ENCODE data around the gene PLIN5.
"Not testable (repeated sequence)": the region's sequence is repeated elsewhere in the genome, so short reads cannot be mapped to it uniquely, and the experiment has no call there.

PLIN5 gene

DNA sequence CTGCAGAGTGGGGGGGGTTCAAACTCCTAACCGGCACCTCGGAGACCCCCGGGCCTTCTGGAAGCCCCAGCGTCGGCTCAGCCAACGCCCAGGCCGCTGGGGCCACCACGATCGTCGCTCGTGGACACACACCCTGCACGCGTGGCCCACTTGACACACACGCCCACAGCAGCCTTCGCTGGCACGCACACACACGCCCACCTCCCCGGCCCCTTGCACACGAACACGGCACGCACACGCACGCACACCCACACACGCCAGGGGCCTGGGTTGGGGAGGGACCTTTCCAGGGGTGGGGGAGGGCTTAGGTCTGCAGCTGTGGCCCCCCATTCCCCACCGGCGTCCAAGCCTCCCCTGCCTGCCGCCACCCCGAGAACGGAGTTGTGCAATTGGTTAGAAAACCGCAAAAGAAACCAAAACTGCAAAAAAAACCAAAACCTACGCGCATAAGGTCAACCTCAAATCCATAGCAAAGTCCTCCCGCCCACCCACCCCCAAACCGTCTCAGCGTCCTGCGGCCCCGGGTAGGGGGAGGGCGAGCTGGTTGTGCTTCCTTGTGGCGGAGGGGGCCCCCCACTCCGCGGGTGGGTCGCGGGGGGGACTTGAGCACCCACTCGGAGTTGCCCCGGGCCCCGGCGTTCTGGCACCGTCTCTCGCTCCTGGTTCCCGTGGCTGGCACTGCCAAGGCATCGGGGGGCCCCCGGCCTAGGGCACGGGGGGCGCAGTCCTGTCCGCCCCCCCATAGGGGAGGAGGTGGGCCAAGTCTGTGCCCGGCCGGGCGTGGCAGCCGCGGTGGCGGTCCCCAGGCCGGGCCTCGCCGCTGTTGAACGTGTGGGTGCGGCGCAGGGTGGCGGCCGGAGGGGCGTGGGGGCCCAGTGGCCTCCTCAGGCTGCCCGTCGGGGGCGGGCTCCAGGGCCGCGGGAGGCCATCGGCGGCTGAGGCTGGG is 8.1 kb upstream of the PLIN5 start:
- no peak for DNase-seq (ENCODE audit: low read depth)
- TF ChIP-seq, protein P1, sequence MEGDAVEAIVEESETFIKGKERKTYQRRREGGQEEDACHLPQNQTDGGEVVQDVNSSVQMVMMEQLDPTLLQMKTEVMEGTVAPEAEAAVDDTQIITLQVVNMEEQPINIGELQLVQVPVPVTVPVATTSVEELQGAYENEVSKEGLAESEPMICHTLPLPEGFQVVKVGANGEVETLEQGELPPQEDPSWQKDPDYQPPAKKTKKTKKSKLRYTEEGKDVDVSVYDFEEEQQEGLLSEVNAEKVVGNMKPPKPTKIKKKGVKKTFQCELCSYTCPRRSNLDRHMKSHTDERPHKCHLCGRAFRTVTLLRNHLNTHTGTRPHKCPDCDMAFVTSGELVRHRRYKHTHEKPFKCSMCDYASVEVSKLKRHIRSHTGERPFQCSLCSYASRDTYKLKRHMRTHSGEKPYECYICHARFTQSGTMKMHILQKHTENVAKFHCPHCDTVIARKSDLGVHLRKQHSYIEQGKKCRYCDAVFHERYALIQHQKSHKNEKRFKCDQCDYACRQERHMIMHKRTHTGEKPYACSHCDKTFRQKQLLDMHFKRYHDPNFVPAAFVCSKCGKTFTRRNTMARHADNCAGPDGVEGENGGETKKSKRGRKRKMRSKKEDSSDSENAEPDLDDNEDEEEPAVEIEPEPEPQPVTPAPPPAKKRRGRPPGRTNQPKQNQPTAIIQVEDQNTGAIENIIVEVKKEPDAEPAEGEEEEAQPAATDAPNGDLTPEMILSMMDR (IDR thresholded peaks at IDR 0.05; ENCODE audit: low read depth, low read length, missing control alignments) = no peak
- in situ Hi-C loops (cut with HindIII; ENCODE audit: low sequenced_read_pairs) = no loop called here
- no peak overlapping the region for H3K4me3 ChIP-seq (ENCODE audit: low read depth, low read length)

DNA sequence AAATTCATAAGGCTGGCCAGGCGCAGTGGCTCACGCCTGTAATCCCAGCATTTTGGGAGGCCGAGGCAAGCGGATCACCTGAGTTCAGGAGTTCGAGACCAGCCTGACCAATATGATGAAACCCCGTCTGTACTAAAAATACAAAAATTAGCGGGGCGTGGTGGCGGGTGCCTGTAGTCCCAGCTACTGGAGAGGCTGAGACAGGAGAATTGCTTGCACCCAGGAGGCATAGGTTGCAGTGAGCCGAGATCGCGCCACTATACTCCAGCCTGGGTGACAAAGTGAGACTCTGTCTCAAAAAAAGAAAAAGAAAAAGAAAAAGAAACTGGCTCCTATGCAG is 6.8 kb upstream of the PLIN5 start:
- DNase-seq (ENCODE audit: low read depth); H3K4me3 ChIP-seq (ENCODE audit: low read depth, low read length); in situ Hi-C loops (cut with HindIII; ENCODE audit: low sequenced_read_pairs): not testable (repeated sequence)

DNA sequence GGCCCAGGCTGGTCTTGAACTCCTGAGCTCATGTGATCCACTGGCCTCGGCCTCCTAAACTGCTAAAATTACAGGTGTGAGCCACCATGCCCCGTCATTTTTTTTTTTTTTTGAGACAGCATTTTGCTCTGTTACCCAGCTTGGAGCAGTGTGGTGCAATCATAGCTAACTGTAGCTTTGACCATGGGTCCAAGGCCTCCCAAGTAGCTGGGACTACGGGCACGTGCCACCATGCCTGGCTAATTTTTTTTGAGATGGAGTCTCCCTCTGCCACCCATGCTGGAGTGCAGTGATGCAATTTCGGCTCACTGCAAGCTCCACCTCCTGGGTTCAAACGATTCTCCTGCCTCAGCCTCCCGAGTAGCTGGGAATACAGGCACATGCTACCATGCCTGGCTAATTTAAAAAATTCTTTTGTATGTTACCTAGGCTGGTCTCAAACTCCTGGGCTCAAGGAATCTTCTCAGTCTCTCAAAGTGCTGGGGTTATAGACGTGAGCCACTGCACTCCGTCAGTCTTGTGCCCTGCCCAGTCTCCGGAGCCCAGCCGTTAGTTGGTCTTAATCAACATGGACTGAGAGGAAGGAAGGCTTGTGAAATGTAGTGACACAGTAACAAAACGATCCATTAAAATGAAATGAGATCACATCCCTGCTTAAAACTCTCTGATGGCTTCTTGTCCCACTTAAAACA is 6.2 kb upstream of the PLIN5 start:
- DNase-seq (ENCODE audit: low read depth) = no peak
- TF ChIP-seq, protein P1 (IDR thresholded peaks at IDR 0.05; ENCODE audit: low read depth, low read length, missing control alignments) = no peak
- in situ Hi-C loops (cut with HindIII; ENCODE audit: low sequenced_read_pairs) = no loop called here
- no peak overlapping the region for H3K4me3 ChIP-seq (ENCODE audit: low read depth, low read length)

DNA sequence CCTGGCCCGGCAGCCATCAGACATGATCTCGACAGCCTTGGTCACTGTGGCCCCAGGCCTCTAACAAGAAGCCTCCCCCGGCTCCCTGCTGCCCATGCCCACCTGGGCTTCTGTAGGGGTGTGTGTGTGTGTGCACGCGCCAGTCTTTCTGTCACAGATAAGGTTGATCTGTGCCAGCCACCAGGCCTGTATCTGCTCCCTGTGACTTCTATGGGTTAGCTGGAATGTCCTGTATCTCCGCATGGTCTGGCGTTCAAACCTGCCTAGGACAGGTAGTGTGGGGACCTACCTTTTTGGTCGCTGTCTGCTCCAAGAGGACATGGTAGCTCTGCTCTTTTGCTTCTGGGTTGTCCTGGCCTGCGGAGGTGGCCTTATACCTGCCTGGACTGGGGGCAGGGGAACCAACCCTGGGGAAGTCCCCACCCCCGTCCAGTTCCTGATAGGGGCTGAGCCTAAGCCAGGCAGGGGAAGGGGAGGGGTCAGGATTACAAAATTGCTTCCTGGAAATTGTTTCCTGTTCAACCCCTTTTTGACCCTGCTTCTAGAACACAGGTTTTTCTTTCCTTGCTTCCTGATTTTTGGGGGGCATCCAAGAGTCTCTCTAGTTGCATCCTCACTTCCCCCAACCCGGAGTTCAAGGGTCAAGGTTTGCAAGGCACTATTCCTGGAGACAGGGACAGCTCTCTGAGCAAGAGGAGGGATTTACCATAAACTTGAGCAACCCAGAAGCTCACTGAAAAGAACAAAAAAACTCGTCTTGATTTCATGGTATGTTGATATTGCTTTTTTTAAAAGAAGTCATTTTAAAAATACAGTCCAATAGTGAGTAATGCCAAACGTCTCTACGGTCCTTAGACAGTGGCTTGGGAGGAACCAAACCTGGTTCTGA is 4.9 kb upstream of the PLIN5 start, which contains the start of gene LRG1:
LRG1 (minus strand) TSS at position 344 of the 889 bp plus-strand sequence; CDS start at position 321, 23 bp downstream.
- H3K4me3 ChIP-seq (ENCODE audit: low read depth, low read length) = no peak within 1 kb of the TSS

DNA sequence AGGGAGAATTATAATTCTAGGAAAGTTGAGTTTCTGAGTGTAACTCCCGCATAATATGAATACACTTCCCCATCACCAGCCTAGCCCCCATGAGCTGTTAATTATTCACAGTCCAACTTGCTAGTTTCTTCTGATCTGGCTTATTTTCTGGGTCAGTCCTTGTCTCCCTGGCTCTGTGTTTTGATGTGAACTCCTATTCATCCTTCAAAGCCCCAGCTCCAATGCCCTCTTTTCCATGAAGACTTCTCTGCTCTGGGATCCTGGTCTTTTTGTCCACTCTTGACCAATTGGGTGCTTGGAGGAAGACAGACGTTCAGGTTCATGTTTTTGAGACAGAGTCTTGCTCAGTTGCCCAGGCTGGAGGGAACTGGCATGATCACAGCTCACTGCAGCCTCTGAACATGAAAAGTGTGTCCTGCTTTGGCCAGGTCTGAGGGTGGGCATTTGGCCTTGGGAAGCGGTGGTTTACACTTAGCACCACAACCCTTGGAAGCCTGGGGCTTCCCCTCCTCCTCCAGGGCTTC is 4.2 kb upstream of the PLIN5 start:
- TF ChIP-seq, protein P1 (IDR thresholded peaks at IDR 0.05; ENCODE audit: low read depth, low read length, missing control alignments) = no peak
- in situ Hi-C loops (cut with HindIII; ENCODE audit: low sequenced_read_pairs) = no loop called here
- DNase-seq (ENCODE audit: low read depth) = no peak
- H3K4me3 ChIP-seq (ENCODE audit: low read depth, low read length) = no peak overlapping the region

More for the DNA sequence above, 4.9 kb upstream of the PLIN5 start, which contains the start of gene LRG1:
- in situ Hi-C loops (cut with HindIII; ENCODE audit: low sequenced_read_pairs) = no loop called here
- DNase-seq (ENCODE audit: low read depth) = no peak
- TF ChIP-seq, protein P1 (IDR thresholded peaks at IDR 0.05; ENCODE audit: low read depth, low read length, missing control alignments) = no peak

DNA sequence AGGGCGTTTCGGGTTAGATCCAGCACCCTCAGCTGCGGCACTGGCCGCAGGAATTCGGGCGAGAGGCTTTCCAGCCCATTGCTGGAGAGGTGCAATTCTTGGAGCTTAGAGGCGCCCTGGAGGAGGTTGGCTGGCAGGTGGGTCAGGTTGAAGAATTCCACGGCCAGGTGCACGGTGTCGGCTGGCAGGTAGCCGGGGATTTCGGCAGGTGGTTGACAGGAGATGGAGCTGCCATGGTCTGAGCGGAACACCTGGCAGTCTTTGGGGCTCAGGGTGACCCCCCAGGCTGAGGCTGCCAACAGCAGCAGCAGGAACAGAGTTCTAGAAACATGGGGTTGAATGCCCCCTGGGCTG is 3.6 kb upstream of the PLIN5 start:
- TF ChIP-seq, protein P1 (IDR thresholded peaks at IDR 0.05; ENCODE audit: low read depth, low read length, missing control alignments) = no peak
- no peak overlapping the region for H3K4me3 ChIP-seq (ENCODE audit: low read depth, low read length)
- in situ Hi-C loops (cut with HindIII; ENCODE audit: low sequenced_read_pairs) = no loop called here
- no peak for DNase-seq (ENCODE audit: low read depth)
